CMK (cell line): ENCODE results near the gene ADGRF5.

Source experiments
- DNase-seq: peaks from one replicate; pipeline ENCODE4 v3.0.0-alpha.2; 2010; ENCODE audit warnings: low read depth

ADGRF5 gene

GRCh38 chr6:46932526-46933319 is 11.0 kb upstream of the ADGRF5 start:
- DNase-seq, result no peak

- DNase-seq, result no peak
These were observed 9.7 kb upstream of the ADGRF5 start for GRCh38 chr6:46931416-46931815.

GRCh38 chr6:46930331-46930730 is 8.6 kb upstream of the ADGRF5 start:
- no peak for DNase-seq

GRCh38 chr6:46927066-46927465 is 5.3 kb upstream of the ADGRF5 start:
- no peak for DNase-seq

- no peak for DNase-seq
These were observed 4.7 kb upstream of the ADGRF5 start for GRCh38 chr6:46926481-46926880.

- no peak for DNase-seq
These were observed 4.0 kb upstream of the ADGRF5 start for GRCh38 chr6:46925563-46926253.

DNA sequence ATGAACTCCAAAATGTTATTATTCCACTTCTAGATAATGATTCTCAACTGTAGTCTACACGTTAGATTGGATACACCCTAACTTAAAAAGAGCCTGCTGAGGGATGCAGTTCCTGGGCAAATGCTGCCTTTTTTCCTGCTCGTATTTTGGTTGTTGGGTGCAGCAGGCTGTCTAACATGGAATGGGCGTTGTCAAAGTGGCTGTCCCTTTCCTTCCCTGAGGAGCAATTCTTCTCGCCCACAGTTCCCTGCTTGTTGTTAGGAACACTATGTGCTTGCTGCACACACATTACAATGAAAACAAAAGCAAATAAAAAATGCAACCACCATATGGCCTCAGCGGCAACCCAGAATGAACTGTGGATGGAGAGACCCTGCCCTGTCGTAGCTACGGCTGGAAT is 1.7 kb upstream of the ADGRF5 start:
- no peak for DNase-seq

GRCh38 chr6:46921059-46921458 is 679 bp downstream of the ADGRF5 start:
- DNase-seq, result no peak

GRCh38 chr6:46918806-46919205 is 2.9 kb downstream of the ADGRF5 start:
- no peak for DNase-seq

DNA sequence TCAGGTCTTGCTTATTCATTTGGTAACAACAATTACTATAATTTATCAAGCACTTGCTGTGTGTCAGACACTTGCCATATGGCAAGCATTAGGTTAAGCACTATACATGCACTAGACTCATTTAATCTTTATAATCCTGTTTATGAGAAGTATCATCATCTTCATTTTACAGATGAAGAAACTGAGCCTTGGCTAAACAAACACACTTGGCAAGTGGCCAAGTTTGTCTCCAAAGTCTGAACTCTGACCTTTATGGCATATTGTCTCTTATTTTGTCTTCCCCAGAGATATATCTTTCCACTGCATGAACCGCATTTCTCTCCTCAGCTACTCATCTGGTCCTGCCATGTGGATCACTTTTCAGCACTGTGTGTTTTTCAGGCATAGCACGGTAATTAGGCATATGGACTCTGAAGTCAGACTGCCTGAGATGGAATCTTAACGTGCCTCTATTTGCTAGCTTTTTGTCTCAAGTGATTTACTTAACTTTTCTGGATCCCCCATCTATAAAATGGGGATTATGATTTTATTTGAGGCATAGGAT is 4.7 kb downstream of the ADGRF5 start:
- DNase-seq, result no peak

GRCh38 chr6:46915866-46916265 is 5.9 kb downstream of the ADGRF5 start:
- DNase-seq, result no peak

- no peak for DNase-seq
These were observed 6.4 kb downstream of the ADGRF5 start for GRCh38 chr6:46915380-46915779.

DNA sequence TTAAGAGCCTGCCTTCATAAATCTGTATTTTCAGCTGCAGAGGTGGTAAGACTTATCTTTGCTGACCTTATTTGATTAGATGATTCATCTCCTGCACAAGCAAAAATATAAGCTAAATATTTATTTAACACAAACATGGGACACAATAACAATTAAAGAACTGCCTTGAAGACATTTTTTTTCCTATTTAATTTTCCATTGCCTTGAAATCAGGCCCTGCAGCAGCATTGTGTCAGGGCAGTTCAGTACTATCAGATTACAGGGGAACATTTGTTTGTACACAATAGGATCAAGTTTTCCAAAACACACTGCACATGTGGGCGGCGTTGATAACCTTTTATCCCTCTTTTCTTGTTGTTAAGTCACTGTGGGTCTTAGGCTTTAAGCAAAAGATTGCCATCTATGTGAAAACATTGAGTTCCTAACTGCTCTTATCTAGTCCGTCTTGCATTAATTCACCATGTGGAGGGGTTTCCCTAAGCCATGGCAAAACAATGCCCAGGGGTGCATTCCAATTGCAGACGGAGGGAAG is 7.4 kb downstream of the ADGRF5 start:
- no peak for DNase-seq

DNA sequence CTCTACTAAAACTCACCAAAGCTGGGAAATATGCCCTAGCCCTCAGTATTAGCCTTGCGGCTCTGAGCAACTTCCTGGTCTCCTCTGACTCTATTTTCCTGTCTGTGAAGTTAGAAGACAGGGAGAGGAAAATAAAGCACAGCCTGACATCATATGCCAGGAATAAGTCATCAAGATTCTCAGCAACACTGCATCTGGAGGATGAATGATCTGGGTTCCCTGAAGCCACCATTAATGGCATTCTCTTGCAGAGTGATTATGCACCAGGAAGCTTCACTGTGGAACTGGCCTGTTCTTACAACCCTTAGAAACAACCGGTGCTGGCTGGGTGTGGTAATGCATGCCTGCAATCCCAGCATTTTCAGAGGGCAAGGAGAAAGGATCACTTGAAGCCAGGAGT is 12.4 kb downstream of the ADGRF5 start:
- DNase-seq, result no peak

DNA sequence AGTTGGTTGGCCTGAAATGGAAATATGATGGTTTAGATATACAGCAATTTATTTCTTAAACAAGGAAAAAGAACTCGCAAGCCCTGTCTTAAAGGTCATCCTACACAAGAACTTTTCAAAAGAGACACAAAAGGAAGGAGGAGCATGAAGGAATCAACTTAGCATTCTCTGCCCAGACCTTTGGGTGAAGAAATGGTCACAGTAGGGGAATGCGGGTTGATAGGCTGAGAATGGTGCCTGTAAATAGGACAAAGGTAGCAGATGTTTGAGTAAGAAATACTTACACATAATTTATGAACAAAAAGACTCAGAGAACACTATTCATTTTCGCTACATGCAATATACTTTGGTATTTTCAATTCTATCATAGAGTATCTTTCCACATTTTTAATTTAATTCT is 15.0 kb downstream of the ADGRF5 start:
- no peak for DNase-seq

- DNase-seq, result no peak
These were observed 17.6 kb downstream of the ADGRF5 start for GRCh38 chr6:46904117-46904516.

GRCh38 chr6:46903175-46903574 is 18.6 kb downstream of the ADGRF5 start:
- no peak for DNase-seq

- no peak for DNase-seq
These were observed 19.8 kb downstream of the ADGRF5 start for GRCh38 chr6:46901882-46902314.

DNA sequence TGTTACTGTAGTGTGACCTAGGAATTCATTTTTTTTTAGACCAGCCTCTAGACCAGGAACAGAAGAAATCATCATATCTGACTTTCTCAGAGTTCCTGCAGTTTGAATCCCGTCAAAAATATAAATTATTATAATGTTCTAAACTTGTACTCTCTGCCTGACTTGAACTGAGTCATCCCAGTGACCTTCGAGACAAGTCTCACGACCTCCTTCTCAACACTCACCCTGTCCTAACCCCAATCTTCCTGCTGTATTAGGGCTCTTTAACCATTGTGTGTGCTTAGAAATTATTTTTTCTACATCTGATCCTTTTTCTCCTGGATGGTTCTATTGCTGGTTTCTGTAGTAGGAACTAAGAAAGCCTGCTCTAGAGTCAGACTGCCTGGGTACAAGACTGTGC is 21.5 kb downstream of the ADGRF5 start:
- DNase-seq, result no peak

DNA sequence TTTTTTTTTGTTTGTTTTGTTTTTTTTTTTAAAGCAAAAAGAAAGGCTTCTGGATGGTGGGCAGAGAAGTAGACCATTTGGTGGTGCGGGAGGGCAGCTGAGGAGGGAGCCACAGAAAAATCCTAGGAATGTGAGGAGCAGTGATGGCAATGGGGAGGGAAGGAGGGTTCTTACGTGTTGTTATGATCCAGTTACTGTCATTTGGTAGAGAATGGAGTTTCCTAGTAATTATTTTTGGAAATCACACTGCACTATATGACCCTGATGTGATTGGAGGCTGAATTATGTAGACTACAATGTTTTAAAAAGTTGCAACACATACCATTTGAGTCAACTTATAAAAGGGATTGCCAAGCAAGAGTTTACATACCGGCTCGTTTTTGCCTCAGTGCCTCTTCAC is 22.1 kb downstream of the ADGRF5 start:
- no peak for DNase-seq

DNA sequence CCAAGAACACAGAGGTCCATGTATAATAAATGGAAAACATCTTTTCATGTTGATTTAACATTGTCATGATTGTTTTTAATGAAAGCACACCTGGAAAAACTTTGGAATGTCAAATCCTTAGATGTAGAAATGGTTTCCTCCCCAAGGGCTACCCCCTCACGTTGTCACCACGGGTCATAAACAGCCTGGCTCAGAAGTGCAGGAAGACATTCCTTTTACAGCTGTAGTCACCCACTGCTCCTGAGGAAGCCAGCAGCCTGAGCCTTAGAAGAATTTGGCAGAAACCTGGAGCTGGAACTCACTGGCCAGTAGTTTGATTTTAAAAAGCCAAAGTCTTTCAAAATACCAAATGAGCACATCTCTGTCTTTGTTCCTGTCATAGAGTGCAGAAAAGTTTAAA is 23.7 kb downstream of the ADGRF5 start:
- DNase-seq, result no peak

- DNase-seq, result no peak
These were observed 24.9 kb downstream of the ADGRF5 start for GRCh38 chr6:46896871-46897270.

DNA sequence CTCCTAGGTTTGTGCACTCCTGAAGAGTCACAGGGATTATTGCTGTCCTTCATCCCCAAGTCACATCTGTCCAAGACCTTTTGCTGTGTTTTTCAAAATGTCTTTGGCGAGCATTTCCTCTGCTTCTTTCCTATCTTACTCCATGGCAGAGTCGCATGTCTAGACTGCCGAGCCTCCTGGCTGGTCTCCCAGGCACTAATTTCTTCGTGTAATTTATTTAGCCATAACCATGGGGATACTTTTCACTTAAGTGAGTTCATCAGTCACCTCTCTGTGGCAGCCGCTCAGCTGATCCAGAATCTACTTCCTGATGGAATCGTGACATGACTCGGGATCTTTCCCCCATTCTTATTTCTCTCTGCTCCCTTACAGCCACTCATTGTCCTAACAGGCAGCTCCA is 25.8 kb downstream of the ADGRF5 start:
- DNase-seq, result no peak
